Ishikawa (cell line): ENCODE data around the gene ESR1.

Source experiments
- CEBPB ChIP-seq: IDR thresholded peaks from 2 replicates; pipeline ENCODE4 v1.6.1; 2012
- EGR1 ChIP-seq: IDR thresholded peaks from 2 replicates; pipeline ENCODE4 v1.6.1; 2012
- EP300 ChIP-seq: IDR thresholded peaks from 2 replicates; pipeline ENCODE4 v1.6.1; 2012; ENCODE audit warnings: borderline replicate concordance
- FOXM1 ChIP-seq: IDR thresholded peaks from 2 replicates; pipeline ENCODE4 v1.6.1; 2012; ENCODE audit warnings: low read depth, borderline replicate concordance
- NFIC ChIP-seq: IDR thresholded peaks from 2 replicates; pipeline ENCODE4 v1.6.1; 2012
- RAD21 ChIP-seq: IDR thresholded peaks from 2 replicates; pipeline ENCODE4 v1.6.1; 2012; ENCODE audit warnings: low read depth
- TAF1 ChIP-seq: IDR thresholded peaks from 2 replicates; pipeline ENCODE4 v1.6.1; 2012; ENCODE audit warnings: low read depth, mild to moderate bottlenecking
- YY1 ChIP-seq: IDR thresholded peaks from 2 replicates; pipeline ENCODE4 v1.6.1; 2012; ENCODE audit warnings: low read depth
- TF ChIP-seq, protein P1 (sequence below): IDR thresholded peaks from 2 replicates; pipeline ENCODE4 v1.6.1; 2012; ENCODE audit warnings: low read depth, mild to moderate bottlenecking

DNA sequence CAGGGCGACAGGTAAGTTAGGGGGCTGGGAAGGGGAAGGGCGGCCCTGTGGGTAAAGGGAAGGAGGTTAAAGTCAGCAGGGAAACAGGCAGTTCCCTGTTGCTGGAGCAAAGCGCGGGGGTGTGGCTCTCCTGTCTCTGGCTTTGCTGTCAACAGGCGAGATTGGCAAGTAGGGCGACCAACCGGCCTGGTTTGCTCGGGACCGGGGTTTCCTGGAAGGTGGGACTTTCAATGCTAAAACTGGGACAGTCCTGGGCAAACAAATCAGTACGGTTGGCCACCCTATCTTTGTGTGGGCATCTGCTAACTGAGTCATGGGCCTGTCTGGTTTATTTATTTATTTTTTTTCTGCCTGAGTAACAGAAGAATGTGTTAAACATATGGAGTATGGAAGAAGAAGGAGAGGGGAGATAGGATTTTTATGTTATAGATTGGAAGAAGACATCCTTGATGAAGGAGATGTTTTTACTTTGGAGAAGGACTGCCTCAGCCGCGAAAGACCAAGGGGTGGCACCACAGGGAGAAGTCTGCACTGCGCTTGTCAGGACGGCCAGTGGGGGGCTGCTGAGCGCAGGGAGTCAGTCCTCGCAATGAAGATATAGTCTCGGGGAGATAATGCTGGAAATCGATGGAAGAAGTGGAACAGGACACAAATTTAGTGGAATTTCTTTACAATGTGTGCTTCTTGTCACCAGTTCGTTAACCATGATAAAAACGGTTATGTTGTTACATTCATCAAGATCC, 43.4 kb upstream of the ESR1 start:
- TF ChIP-seq FOXM1: no peak
- no peak for TF ChIP-seq CEBPB
- TF ChIP-seq RAD21: peak; percentile 38; the same call in 1 of the 2 replicates
- no peak for TF ChIP-seq TAF1
- TF ChIP-seq EP300: no peak
- TF ChIP-seq NFIC: no peak
- no peak for TF ChIP-seq YY1
- TF ChIP-seq, protein P1, sequence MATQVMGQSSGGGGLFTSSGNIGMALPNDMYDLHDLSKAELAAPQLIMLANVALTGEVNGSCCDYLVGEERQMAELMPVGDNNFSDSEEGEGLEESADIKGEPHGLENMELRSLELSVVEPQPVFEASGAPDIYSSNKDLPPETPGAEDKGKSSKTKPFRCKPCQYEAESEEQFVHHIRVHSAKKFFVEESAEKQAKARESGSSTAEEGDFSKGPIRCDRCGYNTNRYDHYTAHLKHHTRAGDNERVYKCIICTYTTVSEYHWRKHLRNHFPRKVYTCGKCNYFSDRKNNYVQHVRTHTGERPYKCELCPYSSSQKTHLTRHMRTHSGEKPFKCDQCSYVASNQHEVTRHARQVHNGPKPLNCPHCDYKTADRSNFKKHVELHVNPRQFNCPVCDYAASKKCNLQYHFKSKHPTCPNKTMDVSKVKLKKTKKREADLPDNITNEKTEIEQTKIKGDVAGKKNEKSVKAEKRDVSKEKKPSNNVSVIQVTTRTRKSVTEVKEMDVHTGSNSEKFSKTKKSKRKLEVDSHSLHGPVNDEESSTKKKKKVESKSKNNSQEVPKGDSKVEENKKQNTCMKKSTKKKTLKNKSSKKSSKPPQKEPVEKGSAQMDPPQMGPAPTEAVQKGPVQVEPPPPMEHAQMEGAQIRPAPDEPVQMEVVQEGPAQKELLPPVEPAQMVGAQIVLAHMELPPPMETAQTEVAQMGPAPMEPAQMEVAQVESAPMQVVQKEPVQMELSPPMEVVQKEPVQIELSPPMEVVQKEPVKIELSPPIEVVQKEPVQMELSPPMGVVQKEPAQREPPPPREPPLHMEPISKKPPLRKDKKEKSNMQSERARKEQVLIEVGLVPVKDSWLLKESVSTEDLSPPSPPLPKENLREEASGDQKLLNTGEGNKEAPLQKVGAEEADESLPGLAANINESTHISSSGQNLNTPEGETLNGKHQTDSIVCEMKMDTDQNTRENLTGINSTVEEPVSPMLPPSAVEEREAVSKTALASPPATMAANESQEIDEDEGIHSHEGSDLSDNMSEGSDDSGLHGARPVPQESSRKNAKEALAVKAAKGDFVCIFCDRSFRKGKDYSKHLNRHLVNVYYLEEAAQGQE: no peak
- no peak for TF ChIP-seq EGR1
